NCI-H1048 (cell line): ENCODE results near the gene ALKBH2.
A peak's percentile ranks its signal among the peaks of the same experiment; 100 is the strongest.
"Not testable (repeated sequence)": the region's sequence is repeated elsewhere in the genome, so short reads cannot be mapped to it uniquely, and the experiment has no call there.

Experiments
- DNase-seq: peaks from one replicate; lab custom pipeline; 2025; lab: John Stamatoyannopoulos, UW

Gene ALKBH2

GRCh38 chr12:109065853-109066193 is 27.4 kb downstream of the ALKBH2 start:
- DNase-seq: no peak

GRCh38 chr12:109065154-109065852 is 28.0 kb downstream of the ALKBH2 start:
- no peak for DNase-seq

- no peak for DNase-seq
Observed at GRCh38 chr12:109064143-109064542, 29.1 kb downstream of the ALKBH2 start.

DNA sequence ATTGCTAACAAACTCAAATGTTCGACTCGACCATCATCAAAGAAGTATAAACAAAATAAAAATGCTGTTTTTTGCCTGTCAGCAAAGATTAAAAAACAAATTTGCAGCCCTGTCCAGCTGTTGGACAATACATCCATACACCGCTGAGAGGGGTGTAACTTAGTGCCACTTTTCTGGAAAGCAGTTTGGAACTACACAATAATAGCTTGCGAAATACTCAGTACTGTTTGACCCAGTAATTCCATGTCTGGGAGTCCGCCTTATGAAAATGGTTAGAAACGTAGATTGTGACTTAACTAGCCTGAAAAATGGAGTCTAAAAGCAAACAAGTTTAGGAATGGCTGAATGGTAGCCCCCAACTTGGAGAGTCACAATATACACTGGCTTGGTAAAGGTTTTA is 34.5 kb downstream of the ALKBH2 start:
- no peak for DNase-seq

GRCh38 chr12:109057376-109057775 is 35.9 kb downstream of the ALKBH2 start:
- DNase-seq: no peak

- no peak for DNase-seq
Observed at GRCh38 chr12:109056891-109057290, 36.4 kb downstream of the ALKBH2 start.

GRCh38 chr12:109054520-109054919 is 38.8 kb downstream of the ALKBH2 start:
- DNase-seq: no peak

DNA sequence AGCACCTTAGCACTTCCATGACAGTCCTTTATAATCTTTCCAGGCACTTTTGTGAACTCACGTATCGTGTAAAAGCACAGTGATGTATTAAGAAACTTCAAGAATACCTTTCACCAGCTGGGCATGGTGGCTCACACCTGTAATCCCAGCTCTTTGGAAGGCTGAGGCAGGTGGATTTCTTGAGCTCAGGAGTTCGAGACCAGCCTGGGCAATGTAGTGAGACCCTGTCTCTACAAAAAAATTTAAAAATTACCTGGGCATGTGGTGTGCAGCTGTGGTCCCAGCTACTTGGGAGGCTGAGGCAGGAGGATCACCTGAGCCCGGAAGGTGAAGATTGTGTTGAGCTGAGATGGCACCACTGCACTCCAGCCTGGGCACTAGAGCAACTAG is 39.2 kb downstream of the ALKBH2 start:
- not testable (repeated sequence) for DNase-seq

GRCh38 chr12:109053382-109054123 is 39.7 kb downstream of the ALKBH2 start:
- DNase-seq: no peak

DNA sequence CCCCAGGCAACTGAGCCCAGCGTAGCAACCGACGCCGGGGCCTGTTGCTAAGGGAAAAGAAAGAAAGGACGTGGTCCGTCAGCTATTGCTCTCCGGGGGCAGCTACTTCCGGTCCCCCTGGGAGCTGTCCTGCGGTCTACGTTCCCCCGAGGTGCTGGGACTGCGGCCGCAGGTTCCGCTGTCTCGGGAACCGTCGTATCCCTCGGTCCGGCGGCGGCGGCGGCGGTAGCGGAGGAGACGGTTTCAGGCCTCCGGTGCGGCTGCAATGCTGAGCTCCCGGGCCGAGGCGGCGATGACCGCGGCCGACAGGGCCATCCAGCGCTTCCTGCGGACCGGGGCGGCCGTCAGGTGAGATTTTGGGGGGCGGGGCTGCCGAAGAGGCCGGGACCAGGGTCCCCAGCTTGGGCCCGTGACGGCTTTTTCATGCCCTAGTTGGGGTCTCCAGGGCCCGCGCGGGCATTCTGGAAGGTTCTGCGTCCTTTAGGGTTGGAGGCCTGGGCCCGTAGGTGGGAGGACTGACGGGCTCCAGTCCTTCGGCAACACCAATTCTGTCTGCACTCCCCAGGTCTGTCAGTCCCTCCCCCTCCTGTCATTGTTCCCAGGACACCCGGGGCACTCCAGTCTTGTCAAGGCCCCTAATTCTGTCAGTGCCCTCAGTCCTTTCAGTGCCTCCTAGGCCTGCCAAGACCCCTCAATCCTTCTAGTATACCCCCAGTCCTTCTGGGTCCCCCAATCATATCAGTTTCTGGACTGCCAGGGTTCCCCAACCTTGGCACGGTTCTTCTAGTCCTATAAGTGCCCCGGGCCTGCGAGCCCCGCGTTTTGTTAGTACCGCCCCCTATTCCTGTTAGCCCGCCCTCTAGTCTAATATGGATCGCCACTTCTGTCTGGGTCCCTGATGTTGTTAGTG is 40.6 kb downstream of the ALKBH2 start, which contains the start of gene USP30:
Gene USP30, plus strand, starts transcription at position 163 of the 910 bp plus-strand sequence. Its CDS starts 103 bp downstream, at position 266.
- peak; percentile 79 for DNase-seq

- no peak for DNase-seq
Observed at GRCh38 chr12:109052097-109052413, 41.2 kb downstream of the ALKBH2 start.

- not testable (repeated sequence) for DNase-seq
Observed at GRCh38 chr12:109049794-109050193, 43.5 kb downstream of the ALKBH2 start.

GRCh38 chr12:109048706-109049105 is 44.6 kb downstream of the ALKBH2 start:
- DNase-seq: not testable (repeated sequence)

DNA sequence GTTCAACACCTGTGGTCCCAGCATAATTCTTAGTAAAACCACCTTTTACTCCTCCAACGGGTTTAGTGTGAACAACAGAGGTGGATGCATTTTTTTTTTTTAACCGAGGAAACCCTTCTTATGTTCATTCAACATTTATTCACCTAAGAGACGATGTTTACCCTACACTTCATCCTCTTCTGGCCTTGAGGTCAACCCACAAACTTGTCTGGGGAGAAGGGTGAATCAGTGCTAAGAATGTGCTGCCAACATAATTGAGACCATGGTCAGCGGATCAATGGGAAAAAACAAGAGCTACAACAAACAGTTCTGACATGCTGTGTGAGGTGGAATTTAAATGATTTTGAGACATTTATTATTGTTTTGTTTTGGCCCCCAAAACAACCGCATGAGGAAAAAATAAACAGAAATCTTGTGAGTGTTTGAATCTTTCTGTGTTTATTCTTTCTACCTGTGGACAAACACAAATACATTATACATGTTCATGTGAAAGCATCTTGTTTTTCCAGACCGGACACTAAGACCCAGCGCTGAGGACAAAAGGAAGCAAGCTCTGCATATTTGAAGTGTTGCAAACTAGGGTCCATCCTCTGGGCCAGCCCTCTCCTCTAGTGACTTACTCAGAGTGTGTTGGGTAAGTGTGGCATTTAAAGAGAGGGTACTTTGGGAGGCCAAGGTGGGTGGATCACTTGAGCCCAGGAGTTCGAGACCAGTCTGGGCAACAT is 46.0 kb downstream of the ALKBH2 start:
- no peak for DNase-seq

- no peak for DNase-seq
Observed at GRCh38 chr12:109044241-109044640, 49.0 kb downstream of the ALKBH2 start.
